AG04450 (cell line): ENCODE measurements around the gene CEMIP2. TPM values are rescaled to one million over a fixed set of nuclear protein-coding genes. Genes with fewer than 3 reads are reported as not detected.
A peak's percentile ranks its signal among the peaks of the same experiment; 100 is the strongest.

ENCODE experiments used
- CTCF ChIA-PET: fragments of 300-600, 350-600 bp; formaldehyde crosslinking; extraction: SDS; loops from one replicate; lab custom pipeline; 2022; ENCODE audit warnings: antibody characterized with exemption, inconsistent platforms; lab: Charles Lee
- POLR2A ChIA-PET: fragments of 350-600 bp; formaldehyde crosslinking; extraction: SDS; loops from one replicate; lab custom pipeline; 2021; ENCODE audit warnings: antibody characterized with exemption, inconsistent platforms; lab: Yijun Ruan, JAX
- DNase-seq: peaks from one replicate; pipeline ENCODE4 v3.0.0-alpha.2; 2011; ENCODE audit warnings: low read depth, low spot score
- H3K27ac ChIP-seq: one replicate; pipeline ENCODE4 v1.5.1; 2012; ENCODE audit warnings: low read depth, low read length, control low read depth
- H3K27me3 ChIP-seq: one replicate; pipeline ENCODE4 v1.6.0; 2012; ENCODE audit warnings: low read length; ENCODE audit not compliant: control insufficient read depth, insufficient read depth
- H3K4me3 ChIP-seq: 2 replicates; pipeline ENCODE4 v1.5.1; 2011; ENCODE audit warnings: mild to moderate bottlenecking, low read depth, low read length, control low read depth
- H3K9me3 ChIP-seq: 2 replicates; pipeline ENCODE4 v1.5.1; 2012; ENCODE audit warnings: low read length; ENCODE audit not compliant: control insufficient read depth, insufficient read depth
- polyA plus RNA-seq: library from polyadenylated mRNA; depleted of rRNA; stranded (reverse); fragments of >200 nt; gene quantifications from 2 replicates; pipeline ENCODE4 v1.2.3, GENCODE V29; 2011
- TF ChIP-seq, protein P1 (sequence below): IDR thresholded peaks from 2 replicates; pipeline ENCODE4 v1.5.1; 2011; ENCODE audit warnings: low read depth, low read length, control low read depth, inconsistent platforms

The CEMIP2 gene
- polyA plus RNA-seq, 1 experiment = 54.4 TPM

DNA sequence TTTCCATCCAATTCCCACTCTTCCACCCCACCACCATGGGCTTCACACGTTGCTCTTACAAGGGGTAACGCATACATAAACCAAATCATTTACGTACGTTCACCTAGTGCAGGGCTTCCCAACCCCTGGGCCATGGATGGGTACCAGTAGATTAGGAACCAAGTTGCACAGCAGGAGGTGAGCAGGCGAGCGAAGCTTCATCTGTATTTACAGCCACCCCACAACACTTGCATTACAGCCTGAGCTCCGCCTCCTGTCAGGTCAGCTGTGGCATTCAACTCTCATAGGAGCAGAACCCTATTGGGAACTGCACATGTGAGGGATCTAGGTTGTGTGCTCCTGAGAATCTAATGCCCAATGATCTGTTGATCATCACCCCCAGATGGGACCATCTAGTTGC, 82.3 kb downstream of the CEMIP2 start:
- ChIA-PET CTCF (interaction anchor here (1.1 to 2.7 kb wide), 2 partner anchors 58 to 82 kb away, joined by 3 to 20 read pairs; no protein-coding TSS in a partner anchor), POLR2A (no interaction called here)
- TF ChIP-seq, protein P1, sequence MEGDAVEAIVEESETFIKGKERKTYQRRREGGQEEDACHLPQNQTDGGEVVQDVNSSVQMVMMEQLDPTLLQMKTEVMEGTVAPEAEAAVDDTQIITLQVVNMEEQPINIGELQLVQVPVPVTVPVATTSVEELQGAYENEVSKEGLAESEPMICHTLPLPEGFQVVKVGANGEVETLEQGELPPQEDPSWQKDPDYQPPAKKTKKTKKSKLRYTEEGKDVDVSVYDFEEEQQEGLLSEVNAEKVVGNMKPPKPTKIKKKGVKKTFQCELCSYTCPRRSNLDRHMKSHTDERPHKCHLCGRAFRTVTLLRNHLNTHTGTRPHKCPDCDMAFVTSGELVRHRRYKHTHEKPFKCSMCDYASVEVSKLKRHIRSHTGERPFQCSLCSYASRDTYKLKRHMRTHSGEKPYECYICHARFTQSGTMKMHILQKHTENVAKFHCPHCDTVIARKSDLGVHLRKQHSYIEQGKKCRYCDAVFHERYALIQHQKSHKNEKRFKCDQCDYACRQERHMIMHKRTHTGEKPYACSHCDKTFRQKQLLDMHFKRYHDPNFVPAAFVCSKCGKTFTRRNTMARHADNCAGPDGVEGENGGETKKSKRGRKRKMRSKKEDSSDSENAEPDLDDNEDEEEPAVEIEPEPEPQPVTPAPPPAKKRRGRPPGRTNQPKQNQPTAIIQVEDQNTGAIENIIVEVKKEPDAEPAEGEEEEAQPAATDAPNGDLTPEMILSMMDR = no peak
- no peaks in the 10 kb centered on the region for H3K9me3 ChIP-seq
- H3K4me3 ChIP-seq = no peak overlapping the region
- H3K27me3 ChIP-seq = no peaks in the 10 kb centered on the region
- no peak overlapping the region for H3K27ac ChIP-seq
- DNase-seq = no peak

DNA sequence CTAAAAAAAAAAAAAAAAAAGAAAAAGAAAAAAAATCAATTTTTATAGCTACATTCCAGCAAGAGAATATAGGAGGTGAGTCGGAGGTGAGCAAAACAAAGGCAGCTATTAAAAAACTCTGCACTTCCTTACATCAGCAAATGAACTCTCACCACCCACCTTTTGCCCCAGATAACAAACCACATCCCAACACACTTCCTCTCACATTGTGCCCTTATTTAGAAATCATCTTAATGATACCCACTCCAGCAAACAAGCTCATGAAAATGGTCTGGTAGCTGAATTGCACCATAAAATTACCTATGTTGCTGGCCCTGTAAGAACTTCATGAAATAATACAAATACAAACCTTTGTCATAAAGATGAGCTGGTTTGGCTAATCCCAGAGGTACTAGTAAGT, 82.9 kb downstream of the CEMIP2 start:
- ChIA-PET CTCF (interaction anchor here (0.6 to 2.7 kb wide), 7 partner anchors 20 to 134 kb away, joined by 3 to 20 read pairs (median 4); no protein-coding TSS in a partner anchor), POLR2A (interaction anchor here (0.6 to 0.7 kb wide), 2 partner anchors 31 to 113 kb away, joined by 5 to 10 read pairs; no protein-coding TSS in a partner anchor)
- Histone ChIP-seq H3K9me3 (no peaks in the 10 kb centered on the region), H3K27ac (no peak overlapping the region), H3K4me3 (no peak overlapping the region), H3K27me3 (no peaks in the 10 kb centered on the region)
- TF ChIP-seq, protein P1 = no peak
- no peak for DNase-seq

DNA sequence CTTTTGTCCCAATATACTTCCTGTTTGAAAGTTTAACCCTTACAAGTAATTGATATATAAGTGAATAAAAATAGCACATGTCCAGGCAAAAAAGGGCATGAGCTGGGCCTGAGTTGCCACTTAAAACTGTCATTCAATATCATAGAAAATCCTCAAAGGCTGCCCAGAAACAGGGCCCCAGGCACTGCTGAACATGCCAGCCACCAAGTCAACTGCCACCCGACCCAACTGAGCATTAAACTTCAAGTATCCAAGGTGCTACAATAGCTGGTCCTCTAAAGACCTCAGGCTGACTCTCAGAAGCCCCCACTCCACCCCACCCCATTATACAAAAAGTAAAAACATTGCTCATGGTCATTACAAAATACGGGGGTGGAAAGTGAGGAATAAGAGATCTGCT, 83.7 kb downstream of the CEMIP2 start:
- no peak for DNase-seq
- H3K9me3 ChIP-seq = no peaks in the 10 kb centered on the region
- peak overlapping the region; percentile 41 for H3K27ac ChIP-seq
- TF ChIP-seq, protein P1 = no peak
- CTCF ChIA-PET = interaction anchor here (0.9 to 3.5 kb wide), 8 partner anchors 10 to 135 kb away, joined by 3 to 20 read pairs (median 4); no protein-coding TSS in a partner anchor
- H3K27me3 ChIP-seq = no peaks in the 10 kb centered on the region
- H3K4me3 ChIP-seq = no peak overlapping the region
- POLR2A ChIA-PET = interaction anchor here (0.6 to 1.2 kb wide), 3 partner anchors 30 to 112 kb away, joined by 3 to 10 read pairs (median 5); no protein-coding TSS in a partner anchor

DNA sequence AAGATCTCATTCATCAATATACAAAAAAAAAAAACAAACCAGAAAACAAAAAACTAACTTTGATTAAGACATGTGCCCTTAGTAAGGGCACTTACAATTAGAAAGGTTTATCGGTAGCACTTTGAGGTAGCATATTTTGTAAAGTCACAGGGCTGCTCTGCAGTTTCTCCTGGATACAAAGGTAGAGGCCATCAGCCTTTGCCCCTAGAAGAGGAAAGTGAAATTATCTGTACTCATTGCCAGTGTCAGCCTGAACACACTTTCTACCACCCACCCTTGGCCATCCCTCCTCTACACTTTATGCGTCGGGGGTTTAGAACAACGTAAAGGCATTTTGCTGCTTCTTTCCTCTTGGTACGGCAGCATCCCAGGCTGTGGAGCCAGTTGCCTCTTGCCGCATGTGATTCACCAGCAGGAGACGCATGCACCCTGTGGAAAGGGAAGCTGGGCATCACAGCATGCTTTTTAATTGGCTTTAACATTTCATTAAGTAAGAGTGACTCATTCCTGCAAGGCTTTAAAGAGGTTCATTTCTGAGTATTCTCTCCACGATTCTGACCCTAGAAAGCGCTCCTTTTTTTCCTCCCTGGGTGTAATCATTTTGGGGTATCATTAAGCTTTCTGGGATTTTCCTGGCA, 84.6 kb downstream of the CEMIP2 start:
- Histone ChIP-seq H3K27ac (no peak overlapping the region), H3K9me3 (no peaks in the 10 kb centered on the region), H3K4me3 (no peak overlapping the region), H3K27me3 (no peaks in the 10 kb centered on the region)
- POLR2A ChIA-PET = interaction anchor here (1.2 kb wide), 1 partner anchor 81 kb away, joined by 3 read pairs; no protein-coding TSS in a partner anchor
- CTCF ChIA-PET = interaction anchor here (0.9 to 3.5 kb wide), 6 partner anchors 10 to 135 kb away, joined by 3 to 20 read pairs (median 4); no protein-coding TSS in a partner anchor
- no peak for DNase-seq
- TF ChIP-seq, protein P1 = peak; percentile 40
